Astrocyte (in vitro differentiated cells and primary cell): Measurements from ENCODE around the gene B4GALNT3. TPM values are rescaled to one million over a fixed set of nuclear protein-coding genes. Genes with fewer than 3 reads are reported as not detected.
A peak's percentile ranks its signal among the peaks of the same experiment; 100 is the strongest.

Source experiments
- DNase-seq: peaks from one replicate; pipeline ENCODE4 v3.0.0-alpha.2; 2010; ENCODE audit warnings: low read depth
- FAIRE-seq: peaks from 2 replicates; lab custom pipeline; 2011; peaks lifted over from hg19 to GRCh38; lab: Jason Lieb, UNC
- H2AFZ ChIP-seq: 2 replicates; pipeline ENCODE4 v1.6.0; 2012; ENCODE audit warnings: low read depth, low read length, inconsistent platforms
- H3K27ac ChIP-seq: 2 replicates; pipeline ENCODE4 v1.5.1; 2011; ENCODE audit warnings: low read depth, low read length, inconsistent platforms
- H3K27me3 ChIP-seq: 2 replicates; pipeline ENCODE4 v1.6.0; 2011; ENCODE audit warnings: low read length, inconsistent platforms; ENCODE audit not compliant: insufficient read depth
- H3K36me3 ChIP-seq: 2 replicates; pipeline ENCODE4 v1.5.1; 2011; ENCODE audit warnings: low read length, inconsistent platforms; ENCODE audit not compliant: insufficient read depth
- H3K4me1 ChIP-seq: 2 replicates; pipeline ENCODE4 v1.5.1; 2011; ENCODE audit warnings: low read length, inconsistent platforms; ENCODE audit not compliant: insufficient read depth
- H3K4me2 ChIP-seq: 2 replicates; pipeline ENCODE4 v1.6.0; 2012; ENCODE audit warnings: low read length, inconsistent platforms
- H3K4me3 ChIP-seq: 2 replicates; pipeline ENCODE4 v1.5.1; 2011; ENCODE audit warnings: low read depth, mild to moderate bottlenecking, low read length, inconsistent platforms; ENCODE audit not compliant: insufficient read depth
- H3K79me2 ChIP-seq: 2 replicates; pipeline ENCODE4 v1.6.0; 2012; ENCODE audit warnings: mild to moderate bottlenecking, low read length, inconsistent platforms; ENCODE audit not compliant: insufficient read depth
- H3K9ac ChIP-seq: 2 replicates; pipeline ENCODE4 v1.6.0; 2012; ENCODE audit warnings: mild to moderate bottlenecking, low read length, inconsistent platforms
- H3K9me3 ChIP-seq: 2 replicates; pipeline ENCODE4 v1.5.1; 2012; ENCODE audit warnings: low read depth, mild to moderate bottlenecking, low read length, inconsistent platforms; ENCODE audit not compliant: insufficient read depth
- H4K20me1 ChIP-seq: 2 replicates; pipeline ENCODE4 v1.6.0; 2012; ENCODE audit warnings: low read length, inconsistent platforms; ENCODE audit not compliant: insufficient read depth
- H3K27ac Mint-ChIP-seq: one replicate; pipeline ENCODE4 v1.8.0; 2021; ENCODE audit warnings: mild to moderate bottlenecking, mixed read lengths; ENCODE audit not compliant: unreplicated experiment
- H3K27me3 Mint-ChIP-seq: one replicate; pipeline ENCODE4 v1.8.0; 2021; ENCODE audit warnings: low read depth, mixed read lengths; ENCODE audit not compliant: unreplicated experiment
- H3K36me3 Mint-ChIP-seq: one replicate; pipeline ENCODE4 v1.8.0; 2021; ENCODE audit warnings: low read depth, mixed read lengths; ENCODE audit not compliant: unreplicated experiment
- H3K4me1 Mint-ChIP-seq: one replicate; pipeline ENCODE4 v1.8.0; 2021; ENCODE audit warnings: low read depth, mixed read lengths; ENCODE audit not compliant: unreplicated experiment
- H3K4me3 Mint-ChIP-seq: one replicate; pipeline ENCODE4 v1.8.0; 2021; ENCODE audit warnings: mild to moderate bottlenecking, moderate library complexity, mixed read lengths; ENCODE audit not compliant: unreplicated experiment
- H3K9me3 Mint-ChIP-seq: one replicate; pipeline ENCODE4 v1.8.0; 2021; ENCODE audit warnings: mild to moderate bottlenecking, mixed read lengths; ENCODE audit not compliant: unreplicated experiment
- CTCF ChIP-seq: IDR thresholded peaks from 2 replicates; pipeline ENCODE4 v1.5.1; 2011; ENCODE audit warnings: low read depth, mild to moderate bottlenecking, inconsistent platforms, low read length, moderate library complexity; ENCODE audit not compliant: insufficient read depth
- EZH2 ChIP-seq: IDR thresholded peaks from 2 replicates; pipeline ENCODE4 v1.6.1; 2012; ENCODE audit warnings: mild to moderate bottlenecking, low read length, inconsistent platforms; ENCODE audit not compliant: insufficient read depth
- total RNA-seq: library from RNA; stranded (reverse); gene quantifications from 2 replicates; pipeline ENCODE4 v1.2.1, GENCODE V29; 2021

Gene B4GALNT3
- total RNA-seq, 1 donor from 2014 or later, result 3.6 TPM

DNA sequence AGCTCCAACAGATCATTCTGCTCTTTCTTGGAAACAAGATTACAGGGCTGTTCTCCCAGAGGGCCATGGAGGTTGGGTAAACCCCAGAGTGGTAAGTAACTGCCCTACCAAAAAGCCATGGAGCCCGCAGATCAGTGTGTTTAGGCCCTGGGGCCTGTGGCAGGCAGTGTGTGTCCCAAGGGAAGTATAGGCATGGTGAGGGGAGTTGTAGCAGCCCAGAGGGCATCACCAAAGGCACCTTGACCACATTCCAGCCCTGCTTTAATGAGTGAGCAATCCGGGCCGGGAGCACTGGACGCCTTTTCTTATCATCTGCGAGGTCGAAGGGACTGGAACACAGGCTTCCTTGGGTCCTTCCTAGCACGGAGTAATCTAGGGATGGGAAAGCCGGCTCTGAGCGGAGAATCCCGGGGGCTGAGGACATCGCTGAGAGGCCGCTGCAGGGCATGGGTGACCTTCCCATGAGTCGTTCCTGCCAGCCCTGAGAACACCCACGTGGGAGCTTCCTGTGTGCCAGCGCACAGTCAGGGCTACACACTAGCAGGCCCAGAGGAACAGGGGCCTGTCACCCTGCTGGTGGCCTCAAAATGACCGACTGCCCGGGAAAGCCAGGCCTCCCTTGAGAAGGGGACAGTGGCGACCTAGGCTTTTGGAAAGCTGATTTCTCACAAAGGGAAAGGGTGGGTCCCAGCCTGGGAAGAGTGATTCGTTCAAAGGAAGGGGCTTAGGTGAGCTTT lies 112.2 kb downstream of the B4GALNT3 start:
- Mint-ChIP-seq H3K36me3 (no peaks in the 10 kb centered on the region), H3K27me3 (peaks cover 7% of the 10 kb centered on the region), H3K27ac (no peak overlapping the region), H3K9me3 (peaks cover 8% of the 10 kb centered on the region), H3K4me1 (peaks cover 20% of the 10 kb centered on the region), H3K4me3 (no peak overlapping the region)
- Histone ChIP-seq H4K20me1 (no peaks in the 10 kb centered on the region), H3K4me1 (peaks cover 25% of the 10 kb centered on the region), H3K9ac (peak overlapping the region; percentile 21), H3K4me2 (peak overlapping the region; percentile 90), H2AFZ (peak overlapping the region; percentile 44), H3K79me2 (no peaks in the 10 kb centered on the region), H3K27me3 (no peaks in the 10 kb centered on the region), H3K36me3 (no peaks in the 10 kb centered on the region), H3K9me3 (no peaks in the 10 kb centered on the region), H3K27ac (peak overlapping the region; percentile 8), H3K4me3 (no peak overlapping the region)
- no peak for TF ChIP-seq EZH2
- TF ChIP-seq CTCF, result no peak
- FAIRE-seq (no peak), DNase-seq (no peak)

- no peaks in the 10 kb centered on the region for H3K9me3 ChIP-seq
- no peaks in the 10 kb centered on the region for H3K36me3 Mint-ChIP-seq
- H3K4me3 Mint-ChIP-seq, result no peak overlapping the region
- FAIRE-seq (no peak), DNase-seq (no peak)
- H3K27me3 Mint-ChIP-seq, result peaks cover 5% of the 10 kb centered on the region
- H4K20me1 ChIP-seq, result no peaks in the 10 kb centered on the region
- peak overlapping the region; percentile 21 for H3K9ac ChIP-seq
- no peak overlapping the region for H3K4me3 ChIP-seq
- no peaks in the 10 kb centered on the region for H3K27me3 ChIP-seq
- H3K4me1 Mint-ChIP-seq, result peaks cover 20% of the 10 kb centered on the region
- H3K79me2 ChIP-seq, result no peaks in the 10 kb centered on the region
- peak overlapping the region; percentile 44 for H2AFZ ChIP-seq
- no peak overlapping the region for H3K27ac ChIP-seq
- peaks cover 8% of the 10 kb centered on the region for H3K9me3 Mint-ChIP-seq
- H3K4me2 ChIP-seq, result no peak overlapping the region
- peaks cover 25% of the 10 kb centered on the region for H3K4me1 ChIP-seq
- no peaks in the 10 kb centered on the region for H3K36me3 ChIP-seq
- no peak overlapping the region for H3K27ac Mint-ChIP-seq
- no peak for TF ChIP-seq EZH2
- TF ChIP-seq CTCF, result no peak
Observed at GRCh38 chr12:572532-572899, 112.8 kb downstream of the B4GALNT3 start.

DNA sequence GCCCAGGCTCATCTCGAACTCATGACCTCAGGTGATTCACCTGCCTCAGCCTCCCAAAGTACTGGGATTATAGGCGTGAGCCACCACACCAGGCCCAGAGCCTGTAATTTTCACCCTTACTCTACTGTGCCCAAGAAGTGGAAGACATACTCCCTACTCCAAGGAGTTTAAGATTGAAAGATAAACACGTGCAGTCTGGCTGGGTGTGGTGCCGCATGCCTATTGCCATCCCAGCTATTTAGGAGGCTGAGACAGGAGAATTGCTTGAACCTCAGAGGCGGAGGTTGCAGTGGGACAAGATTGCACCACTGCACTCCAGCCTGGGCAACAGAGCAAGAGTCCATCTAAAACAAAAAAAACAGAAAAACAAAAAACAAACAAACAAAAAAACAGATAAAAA lies 113.5 kb downstream of the B4GALNT3 start:
- no peak for DNase-seq
- no peak overlapping the region for H3K4me2 ChIP-seq
- no peak overlapping the region for H2AFZ ChIP-seq
- Mint-ChIP-seq H3K9me3 (peaks cover 8% of the 10 kb centered on the region), H3K36me3 (no peaks in the 10 kb centered on the region), H3K27me3 (peaks cover 5% of the 10 kb centered on the region), H3K4me1 (peaks cover 20% of the 10 kb centered on the region), H3K27ac (no peak overlapping the region), H3K4me3 (peak overlapping the region; percentile 45)
- no peak for FAIRE-seq
- no peak overlapping the region for H3K9ac ChIP-seq
- TF ChIP-seq CTCF (no peak), EZH2 (no peak)
- H4K20me1 ChIP-seq, result no peaks in the 10 kb centered on the region
- no peaks in the 10 kb centered on the region for H3K27me3 ChIP-seq
- no peaks in the 10 kb centered on the region for H3K36me3 ChIP-seq
- no peaks in the 10 kb centered on the region for H3K79me2 ChIP-seq
- H3K9me3 ChIP-seq, result no peaks in the 10 kb centered on the region
- H3K4me1 ChIP-seq, result peaks cover 25% of the 10 kb centered on the region
- H3K27ac ChIP-seq, result no peak overlapping the region
- no peak overlapping the region for H3K4me3 ChIP-seq
